HEK293T (cell line): ENCODE data around the gene TP53.

Source experiments
- ARNT ChIP-seq: fragments of 450-650 bp; IDR thresholded peaks from 2 replicates; pipeline ENCODE4 v1.6.1; 2017; ENCODE audit warnings: mild to moderate bottlenecking
- SP1 ChIP-seq: fragments of 450-650 bp; IDR thresholded peaks from 2 replicates; pipeline ENCODE4 v1.6.1; 2017
- TARDBP ChIP-seq: fragments of 450-650 bp; IDR thresholded peaks from 2 replicates; pipeline ENCODE4 v1.6.1; 2016

DNA sequence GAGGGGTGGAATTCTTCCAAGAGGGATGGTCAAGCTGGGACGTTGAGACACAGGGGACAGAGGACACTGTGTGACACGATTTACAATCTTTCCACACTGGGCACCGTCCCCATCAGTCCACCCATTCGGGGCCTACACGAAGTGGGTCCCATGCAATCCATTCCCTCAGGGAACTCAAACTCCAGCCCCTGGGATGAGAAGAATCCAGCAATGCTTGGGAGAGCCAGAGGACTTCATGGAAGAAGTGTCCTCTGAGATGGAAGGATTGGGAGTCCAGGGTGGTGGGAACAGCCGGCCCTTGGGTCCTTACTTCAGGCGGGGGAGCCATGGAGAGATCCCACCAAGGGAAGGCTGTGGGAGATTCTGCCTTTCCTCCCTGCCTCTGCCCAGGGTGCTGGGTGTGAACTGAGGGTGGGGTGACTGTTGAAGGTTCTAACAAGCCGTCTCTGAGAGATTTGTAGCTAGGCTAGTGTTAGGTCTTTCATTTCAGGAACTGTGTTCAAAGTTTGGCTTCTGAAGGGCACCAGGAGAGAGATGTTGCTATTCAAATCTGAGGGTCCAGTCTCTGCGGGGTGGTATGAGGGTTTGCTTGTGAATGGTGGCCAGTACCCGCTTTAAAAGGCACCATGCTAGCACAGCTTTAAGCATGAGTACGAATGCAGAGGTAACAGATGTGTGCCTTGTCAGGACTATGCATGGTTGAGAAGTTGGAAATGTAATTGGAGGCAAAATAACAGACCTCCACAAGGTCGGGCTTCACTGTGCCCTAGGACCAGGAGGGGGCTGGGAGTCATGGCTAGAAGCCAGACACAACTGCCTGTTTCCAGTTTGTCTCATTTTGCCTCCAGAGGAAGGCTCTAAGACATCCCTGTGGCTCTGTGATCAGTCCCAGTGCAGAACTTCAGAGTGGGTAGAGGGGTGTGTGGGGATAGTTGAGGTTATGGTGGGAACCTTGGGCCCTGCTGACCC is 34.6 kb downstream of the TP53 start:
- TF ChIP-seq ARNT = no peak
- no peak for TF ChIP-seq TARDBP
- TF ChIP-seq SP1 = no peak
